ENCODE measurements around the gene PLA2G4A. TPM values are rescaled to one million over a fixed set of nuclear protein-coding genes. Genes with fewer than 3 reads are reported as not detected.

Gene PLA2G4A
- polyA plus RNA-seq, 1 donor (not counting 4 experiments of a cell fraction or from before 2014, with no cell fraction given) = 29.2 TPM

DNA sequence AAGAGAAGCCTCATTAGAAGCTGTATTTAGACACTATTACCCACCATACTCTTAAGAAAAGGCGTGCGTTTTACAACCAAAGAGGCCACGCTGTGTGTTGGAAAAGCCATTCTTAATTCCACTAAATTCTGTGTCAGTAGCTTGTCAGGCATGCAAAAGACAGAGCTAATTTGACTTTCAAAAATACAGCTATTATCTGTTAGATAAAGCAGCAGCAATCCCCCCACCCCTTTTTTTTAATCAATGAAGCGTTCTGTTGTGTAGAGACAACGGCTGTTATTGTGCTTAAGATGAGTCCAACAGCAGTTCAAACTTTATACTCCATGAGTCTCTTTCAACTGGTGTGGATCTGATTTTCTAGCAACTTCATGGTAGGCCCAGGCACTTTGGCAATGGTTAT is 43.5 kb downstream of the PLA2G4A start:
- no peak overlapping the region for H3K4me2 ChIP-seq (ENCODE audit: control insufficient read depth, extremely low read depth, insufficient read depth, low read depth, low read length)
- H3K4me3 ChIP-seq (ENCODE audit: control insufficient read depth in 2 of 3, extremely low read depth in 1 of 3, insufficient read depth in 2 of 3, low read depth in 1 of 3, low read length in 3 of 3) = no peak overlapping the region
- peaks cover 17% of the 10 kb centered on the region for H3K4me1 ChIP-seq (ENCODE audit: control insufficient read depth, extremely low read depth, insufficient read depth, low read length)
- no peak overlapping the region for H2AFZ ChIP-seq (ENCODE audit: control insufficient read depth, low read length)
- TF ChIP-seq, protein P1, sequence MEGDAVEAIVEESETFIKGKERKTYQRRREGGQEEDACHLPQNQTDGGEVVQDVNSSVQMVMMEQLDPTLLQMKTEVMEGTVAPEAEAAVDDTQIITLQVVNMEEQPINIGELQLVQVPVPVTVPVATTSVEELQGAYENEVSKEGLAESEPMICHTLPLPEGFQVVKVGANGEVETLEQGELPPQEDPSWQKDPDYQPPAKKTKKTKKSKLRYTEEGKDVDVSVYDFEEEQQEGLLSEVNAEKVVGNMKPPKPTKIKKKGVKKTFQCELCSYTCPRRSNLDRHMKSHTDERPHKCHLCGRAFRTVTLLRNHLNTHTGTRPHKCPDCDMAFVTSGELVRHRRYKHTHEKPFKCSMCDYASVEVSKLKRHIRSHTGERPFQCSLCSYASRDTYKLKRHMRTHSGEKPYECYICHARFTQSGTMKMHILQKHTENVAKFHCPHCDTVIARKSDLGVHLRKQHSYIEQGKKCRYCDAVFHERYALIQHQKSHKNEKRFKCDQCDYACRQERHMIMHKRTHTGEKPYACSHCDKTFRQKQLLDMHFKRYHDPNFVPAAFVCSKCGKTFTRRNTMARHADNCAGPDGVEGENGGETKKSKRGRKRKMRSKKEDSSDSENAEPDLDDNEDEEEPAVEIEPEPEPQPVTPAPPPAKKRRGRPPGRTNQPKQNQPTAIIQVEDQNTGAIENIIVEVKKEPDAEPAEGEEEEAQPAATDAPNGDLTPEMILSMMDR (optimal IDR thresholded peaks at IDR 0.05 in 1 of 3, IDR thresholded peaks at IDR 0.05 in 1 of 3, conservative IDR thresholded peaks at IDR 0.05 in 1 of 3; ENCODE audit: extremely low read depth in 1 of 3, insufficient read depth in 2 of 3, low read length in 3 of 3) = no peak
- TF ChIP-seq EZH2 (IDR thresholded peaks at IDR 0.05; ENCODE audit: low read length) = no peak
- no peak overlapping the region for H3K9ac ChIP-seq (ENCODE audit: control insufficient read depth, extremely low read depth, insufficient read depth, low read length)
- dilution Hi-C loops (cut with MboI; ENCODE audit: extremely low pct_ligation_motif_present, low sequenced_read_pairs) = no loop called here
- H3K36me3 ChIP-seq (ENCODE audit: control insufficient read depth in 2 of 2, extremely low read depth in 1 of 2, insufficient read depth in 2 of 2, low read length in 2 of 2) = no peaks in the 10 kb centered on the region
- FAIRE-seq = no peak
- DNase-seq (ENCODE audit: low read depth, low spot score) = no peak
- H3K9me3 ChIP-seq (ENCODE audit: control insufficient read depth, low read depth, low read length) = no peaks in the 10 kb centered on the region
- no peaks in the 10 kb centered on the region for H3K27me3 ChIP-seq (ENCODE audit: control insufficient read depth, extremely low read depth, insufficient read depth, low read length)
- no peaks in the 10 kb centered on the region for H4K20me1 ChIP-seq (ENCODE audit: control insufficient read depth, extremely low read depth, insufficient read depth, low read length)
- no peaks in the 10 kb centered on the region for H3K79me2 ChIP-seq (ENCODE audit: control insufficient read depth, insufficient read depth, low read length)
- no peaks in the 10 kb centered on the region for H3K9me1 ChIP-seq (ENCODE audit: control insufficient read depth, extremely low read depth, insufficient read depth, low read length)
- no peak overlapping the region for H3K27ac ChIP-seq (ENCODE audit: control insufficient read depth, insufficient read depth, low read length)

DNA sequence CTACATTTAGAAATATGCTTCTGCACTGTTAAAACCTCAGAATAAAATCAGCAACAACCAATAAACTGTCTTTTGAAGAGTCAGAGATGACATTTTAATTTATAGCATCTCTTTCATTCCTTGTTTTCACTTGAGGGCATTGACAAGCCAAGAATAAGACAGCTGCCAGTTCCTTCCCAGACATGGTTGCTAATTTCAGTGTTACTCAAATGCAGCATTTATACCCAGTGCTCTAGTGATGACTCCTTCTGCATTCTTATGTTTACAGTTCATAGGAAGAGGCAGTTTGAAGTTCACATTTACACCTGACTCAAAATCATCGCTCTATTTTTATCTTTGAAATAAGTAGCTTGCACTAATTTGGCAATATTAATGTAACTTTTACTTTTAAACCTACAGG is 44.9 kb downstream of the PLA2G4A start:
- Histone ChIP-seq H3K27ac (ENCODE audit: control insufficient read depth, insufficient read depth, low read length) (no peak overlapping the region), H2AFZ (ENCODE audit: control insufficient read depth, low read length) (no peak overlapping the region), H3K36me3 (ENCODE audit: control insufficient read depth in 2 of 2, extremely low read depth in 1 of 2, insufficient read depth in 2 of 2, low read length in 2 of 2) (no peaks in the 10 kb centered on the region), H4K20me1 (ENCODE audit: control insufficient read depth, extremely low read depth, insufficient read depth, low read length) (no peaks in the 10 kb centered on the region), H3K9me3 (ENCODE audit: control insufficient read depth, low read depth, low read length) (no peaks in the 10 kb centered on the region), H3K4me2 (ENCODE audit: control insufficient read depth, extremely low read depth, insufficient read depth, low read depth, low read length) (no peak overlapping the region), H3K27me3 (ENCODE audit: control insufficient read depth, extremely low read depth, insufficient read depth, low read length) (no peaks in the 10 kb centered on the region), H3K9me1 (ENCODE audit: control insufficient read depth, extremely low read depth, insufficient read depth, low read length) (no peaks in the 10 kb centered on the region), H3K9ac (ENCODE audit: control insufficient read depth, extremely low read depth, insufficient read depth, low read length) (no peak overlapping the region), H3K4me1 (ENCODE audit: control insufficient read depth, extremely low read depth, insufficient read depth, low read length) (peaks cover 23% of the 10 kb centered on the region), H3K4me3 (ENCODE audit: control insufficient read depth in 2 of 3, extremely low read depth in 1 of 3, insufficient read depth in 2 of 3, low read depth in 1 of 3, low read length in 3 of 3) (no peak overlapping the region), H3K79me2 (ENCODE audit: control insufficient read depth, insufficient read depth, low read length) (no peaks in the 10 kb centered on the region)
- DNase-seq (ENCODE audit: low read depth, low spot score) (no peak), FAIRE-seq (peak; percentile 9)
- TF ChIP-seq EZH2 (IDR thresholded peaks at IDR 0.05; ENCODE audit: low read length) = no peak
- TF ChIP-seq, protein P1 (optimal IDR thresholded peaks at IDR 0.05 in 1 of 3, IDR thresholded peaks at IDR 0.05 in 1 of 3, conservative IDR thresholded peaks at IDR 0.05 in 1 of 3; ENCODE audit: extremely low read depth in 1 of 3, insufficient read depth in 2 of 3, low read length in 3 of 3) = no peak
- dilution Hi-C loops (cut with MboI; ENCODE audit: extremely low pct_ligation_motif_present, low sequenced_read_pairs) = no loop called here

Data from keratinocyte (primary cell).